ENCODE measurements around the gene COL6A5.
"Not testable (repeated sequence)": the region's sequence is repeated elsewhere in the genome, so short reads cannot be mapped to it uniquely, and the experiment has no call there.

COL6A5 gene

DNA sequence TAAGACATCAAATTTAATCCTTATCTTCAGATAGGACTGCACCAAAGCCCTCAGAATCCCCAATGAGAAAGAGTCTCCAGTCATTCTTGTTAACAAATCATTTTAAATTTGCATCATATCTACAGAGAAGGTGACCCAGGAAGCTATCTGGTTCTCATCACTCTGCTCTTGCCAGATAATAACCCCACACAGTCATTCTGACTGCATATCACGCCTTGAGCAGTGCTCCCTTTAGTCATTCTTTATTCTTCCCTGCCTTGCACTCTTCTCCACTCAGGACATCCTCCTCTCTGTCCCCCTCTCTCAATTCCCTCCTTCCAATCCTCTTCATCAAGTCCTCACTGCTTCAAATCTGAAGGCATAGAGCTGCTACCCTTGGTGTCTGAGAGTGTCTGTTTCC, 87.8 kb downstream of the COL6A5 start:
- DNase-seq (ENCODE audit: low read depth), result no peak

DNA sequence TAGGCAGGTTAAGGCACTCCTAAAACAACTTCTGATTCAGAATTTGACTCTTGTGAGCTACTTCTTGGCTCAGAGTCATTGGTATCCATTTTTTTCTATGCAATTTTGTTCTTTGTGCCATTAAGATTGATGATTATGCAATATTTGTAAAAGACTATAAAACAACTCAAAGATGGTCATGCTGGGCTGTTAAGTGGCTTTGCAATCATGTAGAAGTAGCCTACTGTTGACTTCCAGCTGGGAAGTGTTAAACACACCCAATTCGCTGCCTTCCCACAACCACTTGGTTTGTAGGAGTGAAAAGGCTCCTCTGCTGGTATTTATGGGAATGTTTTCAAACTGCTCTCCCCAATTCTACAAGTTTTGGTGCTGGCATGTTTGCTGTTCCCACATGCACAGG, 96.8 kb downstream of the COL6A5 start:
- DNase-seq (ENCODE audit: low read depth), result no peak

DNA sequence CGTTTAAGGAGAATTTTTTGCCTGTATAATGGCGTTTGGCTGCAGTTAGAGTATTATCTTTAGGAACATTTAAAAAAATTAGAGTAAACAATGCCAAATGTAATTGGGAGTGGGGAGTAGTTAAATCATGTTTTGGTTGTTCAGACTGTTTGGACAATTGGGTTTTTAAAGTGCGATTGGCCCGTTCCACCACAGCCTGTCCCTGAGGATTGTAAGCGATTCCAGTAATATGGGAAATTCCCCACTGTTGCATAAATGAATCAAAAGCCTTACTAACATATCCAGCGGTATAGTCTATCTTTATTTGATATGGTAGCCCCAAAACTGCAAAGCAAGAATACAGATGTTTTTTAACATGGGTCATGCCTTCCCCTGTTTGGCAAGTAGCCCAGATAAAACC, 101.4 kb downstream of the COL6A5 start:
- not testable (repeated sequence) for DNase-seq (ENCODE audit: low read depth)

DNA sequence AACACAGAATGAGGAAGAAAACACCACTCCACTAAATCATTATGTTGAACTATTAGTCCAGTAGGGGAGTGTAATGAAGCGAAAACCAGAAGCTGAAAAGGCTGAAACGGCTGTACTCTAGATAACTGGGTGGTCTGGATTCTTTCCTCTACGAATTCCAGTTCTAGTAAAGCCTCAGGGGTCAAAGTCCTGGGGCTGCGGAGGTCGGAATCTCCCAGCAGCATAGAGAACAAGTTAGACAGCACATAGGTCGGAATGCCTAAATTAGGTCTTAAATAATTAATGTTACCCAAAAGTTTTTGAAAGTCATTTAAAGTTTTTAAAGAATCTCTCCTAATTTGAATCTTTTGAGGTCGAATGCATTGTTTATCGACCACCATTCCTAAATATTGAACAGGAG, 102.7 kb downstream of the COL6A5 start:
- DNase-seq (ENCODE audit: low read depth), result not testable (repeated sequence)

DNA sequence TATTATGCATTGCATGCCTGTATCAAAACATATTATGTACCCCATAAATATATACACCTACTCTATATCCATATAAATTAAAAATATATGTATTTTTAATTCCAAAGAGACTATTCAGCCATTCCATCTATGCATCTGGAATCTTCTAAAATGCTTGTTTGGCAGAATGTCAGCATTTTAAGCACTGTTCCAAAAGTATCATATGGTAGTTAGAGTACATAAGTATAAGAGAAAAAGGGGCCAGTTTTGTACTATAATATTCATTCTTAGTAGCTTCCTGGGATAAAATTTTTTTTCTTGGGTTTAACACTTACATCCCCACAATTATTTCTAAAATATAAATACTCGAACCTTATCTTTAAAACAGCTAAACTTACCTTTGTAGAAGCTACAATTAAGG, 111.1 kb downstream of the COL6A5 start:
- DNase-seq (ENCODE audit: low read depth), result no peak

DNA sequence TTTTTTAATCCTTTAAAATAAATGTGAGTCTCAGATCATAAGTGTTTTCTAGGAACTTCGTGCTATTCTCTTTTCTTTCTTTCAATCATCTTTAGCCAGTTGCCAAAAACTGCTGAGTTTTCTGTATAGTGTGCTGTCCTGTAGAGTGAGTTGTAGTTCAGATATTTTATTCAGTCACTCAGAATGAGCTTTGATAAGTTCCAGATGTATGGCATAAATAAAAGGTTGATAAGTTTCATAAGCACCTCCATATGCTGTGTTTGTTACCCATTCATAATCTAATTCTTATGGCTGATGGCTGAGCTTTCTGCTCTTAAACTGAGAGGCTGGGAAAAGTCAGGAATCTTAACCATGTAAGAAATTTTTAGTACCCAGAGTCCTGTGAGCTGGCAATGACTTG, 112.2 kb downstream of the COL6A5 start:
- DNase-seq (ENCODE audit: low read depth), result no peak

DNA sequence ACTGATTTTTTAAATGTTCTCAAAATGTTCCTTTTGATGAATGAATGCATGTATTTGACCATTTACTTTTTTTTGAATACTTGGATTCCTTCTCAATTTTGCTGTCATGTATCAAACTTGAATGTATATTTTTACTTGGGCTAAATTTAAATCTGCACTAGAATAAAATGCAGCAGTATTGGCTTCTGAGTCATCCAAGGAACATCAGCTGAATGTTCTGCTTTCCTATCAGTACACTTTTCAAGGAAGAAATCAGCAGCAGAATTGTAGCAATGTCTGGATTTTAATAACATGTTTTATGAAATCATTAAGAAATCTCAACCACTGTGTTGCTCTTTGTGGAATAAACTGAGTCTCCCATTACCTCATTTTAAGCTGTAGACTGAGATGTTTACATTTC, 114.5 kb downstream of the COL6A5 start:
- DNase-seq (ENCODE audit: low read depth), result no peak

DNA sequence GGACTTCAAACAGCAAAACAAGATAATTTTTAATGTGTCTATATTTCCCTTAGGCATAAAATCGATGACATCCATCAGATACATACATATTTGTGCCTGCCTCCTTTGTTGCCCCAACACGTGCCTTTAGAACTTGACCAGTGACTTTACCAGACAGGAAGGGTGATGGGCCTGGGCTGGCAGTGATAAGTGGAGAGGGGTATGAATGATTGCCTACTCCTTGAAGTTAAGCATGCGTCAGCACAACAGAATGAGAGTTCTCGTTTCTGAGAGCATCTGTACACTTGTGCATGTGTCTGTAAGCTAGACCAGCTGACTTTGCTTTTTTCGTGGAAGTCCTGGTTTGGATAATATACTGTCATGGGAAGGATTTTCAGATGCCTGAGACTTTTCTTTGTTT, 116.6 kb downstream of the COL6A5 start:
- no peak for DNase-seq (ENCODE audit: low read depth)

DNA sequence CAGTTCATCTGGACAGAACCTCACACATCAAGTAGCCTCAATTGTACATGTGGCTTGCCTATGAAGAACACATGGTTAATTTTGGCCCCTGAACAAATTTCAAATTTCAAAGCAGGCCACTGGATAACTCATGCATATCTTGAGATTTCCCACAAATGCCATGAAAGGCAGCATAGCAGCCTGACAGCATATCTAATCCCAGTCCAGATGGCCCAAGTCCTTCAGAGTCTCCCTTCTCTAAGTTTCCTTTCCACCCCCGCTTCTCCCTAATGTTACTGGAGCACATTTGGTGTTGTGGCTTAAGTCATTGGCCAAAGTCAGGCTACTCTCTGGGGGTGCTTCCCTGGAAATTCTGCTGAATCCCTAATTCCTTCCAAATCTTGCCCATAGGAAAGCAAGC, 117.7 kb downstream of the COL6A5 start:
- DNase-seq (ENCODE audit: low read depth), result no peak

DNA sequence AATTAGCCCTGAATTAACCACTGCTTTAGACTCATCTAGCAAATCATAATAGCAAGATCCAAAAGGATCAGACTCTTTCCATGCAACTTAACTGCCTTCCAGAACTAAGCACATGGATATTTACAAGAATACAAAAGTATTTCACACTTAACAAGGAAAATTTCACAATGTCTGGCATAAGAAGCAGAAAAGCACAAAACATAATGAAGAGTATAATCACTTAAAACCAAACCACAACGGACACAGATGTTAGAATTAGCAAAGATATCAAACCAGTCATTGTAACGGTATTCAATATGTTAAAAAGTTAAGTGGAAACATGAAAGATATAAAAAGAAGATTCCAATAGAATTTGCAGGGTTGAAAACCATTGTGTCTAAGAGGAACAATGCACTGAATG, 120.0 kb downstream of the COL6A5 start:
- no peak for DNase-seq (ENCODE audit: low read depth)

DNA sequence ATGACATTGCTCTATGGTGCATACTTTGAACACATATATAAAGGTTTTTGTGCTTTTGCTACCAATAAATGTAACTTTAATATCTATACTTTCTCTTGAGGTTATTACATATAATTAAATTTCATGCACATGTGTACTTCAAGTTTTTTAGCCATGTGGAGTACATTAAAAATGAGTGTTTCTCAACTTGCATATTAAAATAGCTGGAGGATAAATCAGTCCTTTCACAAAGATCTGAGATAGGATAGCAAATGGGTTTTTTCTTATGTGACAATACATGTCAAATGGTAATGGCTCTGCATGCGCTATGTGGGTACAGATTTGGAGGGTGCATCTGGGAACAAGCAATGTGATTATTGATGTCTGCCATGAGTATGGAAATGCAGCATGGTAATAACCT, 122.8 kb downstream of the COL6A5 start:
- DNase-seq (ENCODE audit: low read depth), result no peak

DNA sequence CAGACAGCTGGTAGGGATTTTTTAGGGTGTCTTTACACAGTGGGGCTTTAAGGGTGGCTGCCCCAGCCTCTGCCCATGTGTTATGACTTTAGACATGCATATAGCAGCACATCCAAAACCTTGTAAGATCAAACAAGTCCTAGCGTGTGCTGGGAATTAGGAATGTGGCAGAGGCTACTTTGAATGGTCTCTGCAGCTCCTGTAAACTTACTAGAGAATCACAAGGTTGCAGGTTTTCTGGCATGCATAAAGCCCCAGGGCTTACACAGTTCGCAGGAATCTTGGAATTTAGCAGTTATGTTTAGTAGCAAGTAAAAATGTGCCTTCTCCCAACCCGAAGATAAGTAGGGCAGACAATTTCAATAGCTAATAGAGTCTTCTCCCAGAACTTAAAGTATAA, 124.7 kb downstream of the COL6A5 start:
- no peak for DNase-seq (ENCODE audit: low read depth)

DNA sequence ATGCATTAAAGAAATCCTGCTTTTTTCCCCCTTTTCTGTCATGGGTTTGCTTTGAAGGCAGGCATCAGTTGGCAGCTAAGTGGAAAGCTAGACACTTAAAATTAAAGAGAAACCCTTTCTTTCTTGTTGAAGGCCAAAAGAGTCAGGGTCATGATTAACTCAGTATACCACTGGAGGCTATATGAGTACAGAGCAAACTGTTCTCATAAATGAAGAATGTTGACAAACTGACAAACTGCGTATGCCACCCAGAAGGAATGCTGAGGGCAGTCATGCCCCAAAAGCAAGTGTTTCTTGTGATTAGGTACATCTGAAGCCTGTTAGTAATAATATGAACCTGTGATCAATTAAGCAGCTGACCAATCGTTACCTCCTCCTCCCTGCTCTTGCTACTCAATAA, 127.9 kb downstream of the COL6A5 start:
- no peak for DNase-seq (ENCODE audit: low read depth)

DNA sequence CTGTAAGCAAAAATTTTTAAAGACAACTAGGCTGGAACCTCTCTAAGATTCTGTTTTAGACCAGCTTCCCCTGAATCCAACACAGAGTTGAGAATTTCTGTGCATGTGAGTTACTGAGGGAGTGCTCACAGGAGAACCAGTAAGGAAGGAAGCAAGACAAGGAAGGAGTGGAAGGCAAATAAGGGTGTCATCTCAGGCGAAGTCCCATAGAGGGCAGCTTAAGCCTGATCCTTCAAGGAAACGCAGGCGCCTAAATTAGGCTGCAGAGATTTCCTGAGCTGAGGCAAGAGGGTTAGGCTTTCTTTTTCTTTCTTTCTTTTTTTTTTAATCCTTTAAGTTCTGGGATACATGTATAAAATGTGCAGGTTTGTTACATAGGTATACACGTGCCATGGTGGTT, 135.3 kb downstream of the COL6A5 start:
- no peak for DNase-seq (ENCODE audit: low read depth)

DNA sequence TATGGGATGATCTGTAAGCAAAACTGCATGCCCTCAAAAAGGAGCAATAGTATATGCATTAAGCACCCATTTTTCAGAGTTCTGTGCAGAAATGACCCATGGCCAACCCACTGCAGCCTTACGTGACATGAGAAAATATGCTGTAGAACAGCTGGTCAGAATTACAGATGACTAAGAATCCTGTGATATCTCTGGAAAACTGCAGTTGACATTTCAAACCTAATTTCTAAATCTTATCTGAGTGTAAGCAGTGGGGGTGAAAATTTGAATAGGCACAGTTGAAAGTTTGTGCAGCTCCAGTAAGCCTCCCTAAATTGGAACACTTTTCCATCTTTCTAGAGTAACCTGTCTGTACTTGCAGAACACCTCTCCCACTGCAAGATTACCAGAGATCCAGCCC, 142.8 kb downstream of the COL6A5 start:
- no peak for DNase-seq (ENCODE audit: low read depth)

DNA sequence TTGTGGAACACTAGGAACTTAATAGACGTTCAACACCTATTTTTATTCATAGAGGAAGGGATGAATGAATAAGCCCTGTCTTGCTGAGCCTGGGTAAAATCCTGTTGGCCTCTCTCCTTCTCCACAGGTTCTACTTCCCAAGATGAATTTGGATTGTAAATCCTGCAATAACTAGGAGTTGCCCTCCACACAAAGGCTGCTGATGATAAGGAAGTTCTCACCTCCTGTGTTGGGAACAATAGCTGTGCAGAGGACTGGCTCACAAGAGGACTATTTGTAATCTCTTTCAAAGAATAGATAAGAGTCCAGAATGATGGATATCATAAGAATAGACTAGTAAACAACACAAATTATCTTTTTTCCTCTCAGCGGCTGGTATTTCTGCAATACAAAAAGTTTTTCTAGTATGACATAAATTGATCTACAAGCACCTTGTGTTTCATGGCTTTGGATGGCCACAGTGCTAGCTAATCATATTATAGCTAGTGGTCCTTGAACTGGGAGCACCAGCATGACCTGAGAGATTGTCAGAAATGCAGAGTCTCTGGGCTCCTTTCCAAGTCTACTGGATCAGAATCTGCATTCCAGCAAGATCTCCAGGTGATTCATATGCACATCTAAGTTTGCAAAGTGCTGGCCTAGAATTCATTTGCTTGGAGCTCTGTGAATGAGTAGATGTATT, 143.4 kb downstream of the COL6A5 start:
- DNase-seq (ENCODE audit: low read depth), result no peak

DNA sequence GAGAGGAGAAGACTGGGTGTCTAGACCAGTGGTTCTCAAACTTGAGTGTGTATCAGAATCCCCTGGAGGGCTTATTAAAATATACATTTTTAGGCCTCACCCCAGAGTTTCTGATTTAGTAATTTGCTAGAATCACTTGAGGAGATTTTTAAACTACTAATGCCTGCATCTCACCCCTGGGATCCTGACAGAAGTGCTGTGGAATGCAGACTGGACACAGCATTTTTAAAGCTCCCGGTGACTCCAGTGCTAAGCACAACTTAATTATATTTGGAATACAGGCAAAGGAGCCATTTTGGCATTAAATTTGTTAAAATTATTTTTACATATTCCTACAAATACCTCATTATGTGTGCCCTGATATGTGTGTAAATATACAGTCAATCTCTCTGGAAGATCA, 144.8 kb downstream of the COL6A5 start:
- DNase-seq (ENCODE audit: low read depth), result no peak

DNA sequence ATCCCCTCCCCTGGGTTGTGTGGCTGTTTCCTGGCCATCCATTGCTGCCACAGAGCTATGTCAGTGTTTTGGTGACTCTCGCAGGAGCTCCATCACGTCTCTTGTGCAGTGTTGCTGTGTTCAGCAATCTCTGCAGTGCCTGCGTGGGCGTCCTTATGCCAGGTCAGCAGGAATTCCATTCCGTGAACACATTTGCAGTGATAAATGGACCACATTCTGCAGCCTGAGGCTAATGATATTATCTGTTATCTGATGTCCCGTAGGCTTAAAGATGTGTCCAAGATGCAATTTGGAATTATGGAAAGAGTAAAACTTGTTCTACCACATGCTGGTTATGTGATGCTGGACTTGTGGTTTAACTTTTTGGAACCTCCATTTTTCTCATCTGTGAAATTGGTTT, 146.0 kb downstream of the COL6A5 start:
- no peak for DNase-seq (ENCODE audit: low read depth)

DNA sequence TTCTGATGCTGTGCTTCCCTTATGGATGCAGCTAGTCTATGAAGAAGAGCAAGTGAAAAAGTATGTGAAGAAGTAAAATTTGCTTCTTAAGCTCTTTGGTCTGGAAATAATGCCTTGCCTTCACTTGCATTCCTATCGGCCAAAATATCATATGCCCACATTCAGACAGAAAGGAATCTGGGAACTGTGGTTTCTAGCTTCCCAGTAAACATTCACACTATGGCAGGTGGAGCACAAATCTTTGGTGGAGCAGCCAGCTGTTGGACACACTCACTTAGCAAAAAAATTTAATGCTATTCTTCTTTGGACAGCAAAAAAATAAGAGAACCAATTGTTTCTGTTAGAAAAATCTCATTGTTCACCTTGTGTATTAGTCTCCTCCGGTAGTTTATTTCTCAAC, 159.2 kb downstream of the COL6A5 start:
- no peak for DNase-seq (ENCODE audit: low read depth)

DNA sequence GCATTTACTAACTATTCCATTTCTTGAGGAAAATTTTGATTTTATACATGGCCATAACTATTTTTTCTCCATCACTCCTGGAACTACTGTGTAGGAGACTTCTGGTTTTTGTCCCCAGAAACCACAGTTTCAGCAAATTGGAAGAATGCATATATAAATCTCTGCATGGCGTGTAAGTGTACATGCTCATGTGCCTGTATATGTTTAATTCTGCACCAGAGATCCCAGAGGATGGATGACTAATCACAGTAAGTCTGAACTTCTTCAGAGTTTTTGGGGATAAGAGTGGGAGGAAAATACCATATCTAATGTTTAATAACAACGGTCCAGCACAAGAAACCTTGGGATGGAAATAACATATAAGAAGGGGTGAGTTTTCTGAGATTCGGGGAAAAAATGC, 160.6 kb downstream of the COL6A5 start:
- DNase-seq (ENCODE audit: low read depth), result no peak

DNA sequence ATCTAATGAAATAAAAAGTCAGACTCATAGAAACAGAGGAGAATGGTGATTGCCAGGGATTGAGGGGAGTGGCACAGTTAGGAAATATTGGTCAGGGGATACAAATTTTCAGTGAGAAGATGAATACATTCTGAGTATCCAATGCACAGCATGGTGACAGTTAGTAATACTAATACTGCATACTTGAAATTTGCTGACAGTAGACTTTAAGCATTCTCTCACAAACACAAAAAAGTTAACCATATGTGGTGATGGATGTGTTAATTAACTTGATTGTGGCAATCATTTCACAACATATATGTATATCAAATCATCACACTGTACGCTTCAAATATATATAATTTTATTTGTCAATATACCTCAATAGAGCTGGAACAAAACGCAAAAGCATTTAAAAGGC, 162.3 kb downstream of the COL6A5 start:
- no peak for DNase-seq (ENCODE audit: low read depth)

DNA sequence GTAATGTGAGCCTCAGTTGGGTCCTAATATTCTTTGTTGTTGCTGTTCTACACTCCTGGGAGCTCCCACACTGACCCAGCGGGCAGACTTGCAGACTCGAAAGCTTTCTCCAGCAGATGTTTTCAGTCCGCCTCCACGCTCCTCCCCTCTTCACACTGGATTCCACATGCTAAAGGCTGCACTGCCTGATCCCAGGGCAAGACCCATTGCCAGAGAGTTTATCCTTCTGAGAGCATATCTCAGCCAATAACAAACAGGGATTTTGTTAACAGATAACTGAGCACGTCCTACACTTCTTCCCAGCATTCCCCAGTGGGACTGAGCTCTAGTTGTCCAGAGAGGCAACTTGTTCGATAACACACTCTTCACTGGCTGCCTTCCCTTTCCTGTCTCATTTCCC, 163.5 kb downstream of the COL6A5 start:
- no peak for DNase-seq (ENCODE audit: low read depth)

DNA sequence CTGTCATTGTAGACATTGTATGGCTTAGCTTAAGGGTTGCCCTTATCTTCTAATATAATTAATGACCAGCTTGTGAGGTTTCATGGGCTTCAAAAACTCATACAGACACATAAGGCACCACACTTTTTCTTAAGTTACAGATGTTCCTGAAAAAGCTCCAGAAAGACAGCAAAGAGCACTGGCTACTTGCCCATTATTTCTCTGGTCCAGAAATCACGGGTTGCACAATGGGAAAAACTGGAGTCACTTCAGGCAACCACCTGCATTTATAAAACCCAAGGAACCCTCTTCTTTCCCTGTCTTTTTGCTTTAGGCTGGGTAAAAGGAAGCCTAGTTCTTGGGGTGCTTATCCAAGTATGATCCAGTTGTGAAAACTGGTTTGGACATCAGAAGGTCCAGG, 169.2 kb downstream of the COL6A5 start:
- no peak for DNase-seq (ENCODE audit: low read depth)

DNA sequence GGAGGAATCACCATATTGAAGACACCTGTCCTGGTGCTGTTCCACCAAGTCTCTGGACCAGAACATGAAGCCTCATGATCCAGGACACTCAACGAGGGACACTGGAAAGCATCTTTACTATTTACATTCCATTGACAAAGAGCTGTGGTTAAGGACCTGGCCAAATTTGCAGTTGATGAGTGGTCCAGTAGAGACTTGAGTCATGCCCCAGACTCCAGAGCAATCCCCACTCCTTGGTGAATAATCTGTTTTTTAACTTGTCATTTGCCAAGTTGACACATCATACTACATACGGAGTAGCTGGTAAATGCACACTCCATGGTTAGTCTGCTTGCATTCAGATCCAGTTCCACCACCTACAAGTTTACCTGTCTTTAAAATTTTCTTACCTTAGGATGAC, 170.3 kb downstream of the COL6A5 start:
- no peak for DNase-seq (ENCODE audit: low read depth)
